Measurements from ENCODE around the gene PRKACA.
"Not testable (repeated sequence)": the region's sequence is repeated elsewhere in the genome, so short reads cannot be mapped to it uniquely, and the experiment has no call there.

The PRKACA gene

DNA sequence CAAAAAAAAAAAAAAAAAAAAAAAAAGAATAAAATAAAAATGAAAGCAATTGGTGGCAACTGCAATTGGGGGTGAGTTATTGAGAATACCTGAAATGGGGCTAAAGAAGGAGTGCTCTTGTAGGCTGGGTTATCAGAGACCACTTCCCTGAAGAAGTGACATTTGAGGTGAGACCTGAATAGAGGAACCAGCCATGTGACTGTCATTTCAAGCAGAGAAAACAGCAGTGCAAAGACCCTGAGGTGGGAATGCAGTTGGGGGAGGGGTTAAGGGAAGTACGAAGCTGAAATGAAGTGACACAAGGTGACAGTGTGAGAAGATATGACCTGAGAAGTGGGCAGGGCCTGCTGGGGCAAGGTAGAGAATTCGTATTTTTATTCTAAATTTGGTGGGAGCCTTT lies 51.4 kb downstream of the PRKACA start:
- no peak for DNase-seq

DNA sequence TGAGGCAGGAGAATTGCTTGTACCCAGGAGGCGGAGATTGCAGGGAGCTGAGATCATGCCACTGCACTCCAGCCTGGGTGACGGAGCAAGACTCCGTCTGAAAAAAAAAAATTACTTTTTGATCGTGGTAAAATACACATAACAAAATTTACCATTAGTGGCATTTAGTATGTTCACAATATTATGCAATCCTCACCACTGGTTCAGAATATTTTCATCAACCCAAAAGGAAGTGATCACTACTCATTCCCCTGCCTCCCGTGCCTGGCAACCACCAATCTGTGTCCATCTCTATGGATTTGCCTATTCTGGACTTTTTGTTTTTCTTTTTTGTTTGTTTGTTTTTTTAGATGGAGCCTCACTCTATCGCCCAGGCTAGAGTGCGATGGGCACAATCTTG lies 54.5 kb downstream of the PRKACA start:
- DNase-seq, result no peak

DNA sequence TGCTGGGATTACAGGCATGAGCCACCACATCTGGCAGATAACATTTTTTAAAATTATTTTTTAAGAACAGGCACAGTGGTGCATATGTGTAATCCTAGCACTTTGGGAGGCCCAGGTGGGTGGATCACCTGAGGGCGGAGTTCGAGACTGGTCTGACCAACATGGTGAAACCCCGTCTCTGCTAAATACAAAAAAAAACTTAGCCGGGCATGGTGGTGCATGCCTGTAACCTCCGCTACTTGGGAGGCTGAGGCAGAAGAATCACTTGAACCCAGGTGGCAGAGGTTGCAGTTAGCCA lies 55.1 kb downstream of the PRKACA start:
- no peak for DNase-seq

DNA sequence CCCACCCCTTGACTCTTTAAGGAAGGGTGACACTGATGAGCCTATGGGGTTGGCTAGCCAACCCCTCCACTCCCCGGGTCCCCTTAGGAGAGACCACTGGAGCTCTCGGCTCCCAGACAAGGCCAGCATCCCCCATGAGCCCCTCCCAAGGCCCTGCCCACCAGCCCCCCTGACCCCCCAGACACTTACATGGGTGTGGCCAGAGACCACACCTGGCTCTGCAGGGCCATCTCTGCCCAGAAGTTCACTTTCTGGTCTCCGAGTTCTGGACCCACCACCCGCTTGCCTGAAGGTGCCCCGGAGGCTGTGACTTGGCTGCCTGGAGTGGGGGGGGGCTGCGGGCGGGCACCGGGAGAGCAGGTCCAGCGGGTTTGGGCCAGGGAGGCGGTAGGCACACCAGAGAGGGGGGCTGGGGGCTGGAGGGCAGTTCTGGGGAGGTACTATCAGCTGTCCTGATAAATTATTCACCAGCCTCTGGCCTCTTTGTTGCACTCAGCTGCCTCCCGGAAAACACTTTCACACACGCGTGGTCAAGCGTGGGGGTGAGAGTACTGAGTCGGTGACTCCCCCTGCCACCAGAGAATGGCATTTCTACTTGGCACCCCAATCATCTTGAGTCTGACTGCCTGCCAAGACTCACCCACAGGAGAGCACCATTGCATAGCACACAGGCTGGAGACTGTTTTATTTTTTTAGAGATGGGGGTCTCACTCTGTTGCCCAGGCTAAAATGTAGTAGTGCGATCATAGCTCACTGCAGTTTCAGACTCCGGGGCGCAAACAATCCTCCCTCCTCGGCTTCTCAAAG lies 55.6 kb downstream of the PRKACA start, which contains the start of gene PALM3:
PALM3 (minus strand) TSS at position 326 of the 807 bp plus-strand sequence; CDS start at position 230, 96 bp downstream.
- no peak for DNase-seq

DNA sequence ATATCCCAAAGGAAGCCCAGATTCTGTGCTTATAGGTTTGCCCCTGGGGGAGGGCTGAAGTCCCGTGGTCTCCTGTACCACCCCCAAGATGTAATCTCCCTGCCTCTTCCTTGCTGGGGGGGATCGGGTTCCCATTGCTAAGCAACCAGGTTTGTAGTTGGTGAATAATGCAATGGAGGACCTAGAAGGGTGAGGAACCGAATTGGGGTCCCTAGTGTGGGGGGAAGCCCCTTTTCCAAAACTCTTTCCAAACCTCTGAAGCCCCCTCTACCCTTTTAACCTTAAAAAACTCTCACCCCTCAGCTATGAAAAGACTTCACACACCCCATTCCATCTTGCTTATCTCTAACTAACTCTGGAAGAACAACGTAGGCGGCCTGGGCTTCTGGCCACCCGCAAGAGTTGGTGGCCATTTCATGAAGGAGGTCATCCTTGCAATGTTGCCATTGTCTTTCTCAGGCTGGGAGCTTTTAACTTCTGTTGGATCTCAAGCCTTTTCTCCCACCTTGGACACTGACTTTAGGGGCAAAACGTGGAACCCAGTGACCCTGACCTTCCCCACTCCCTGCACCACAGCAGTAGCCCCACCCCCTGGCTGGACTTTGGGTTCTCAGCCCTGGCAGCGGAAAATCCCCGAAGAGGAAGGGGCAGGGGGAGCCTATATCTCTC lies 56.3 kb downstream of the PRKACA start:
- DNase-seq, result no peak

DNA sequence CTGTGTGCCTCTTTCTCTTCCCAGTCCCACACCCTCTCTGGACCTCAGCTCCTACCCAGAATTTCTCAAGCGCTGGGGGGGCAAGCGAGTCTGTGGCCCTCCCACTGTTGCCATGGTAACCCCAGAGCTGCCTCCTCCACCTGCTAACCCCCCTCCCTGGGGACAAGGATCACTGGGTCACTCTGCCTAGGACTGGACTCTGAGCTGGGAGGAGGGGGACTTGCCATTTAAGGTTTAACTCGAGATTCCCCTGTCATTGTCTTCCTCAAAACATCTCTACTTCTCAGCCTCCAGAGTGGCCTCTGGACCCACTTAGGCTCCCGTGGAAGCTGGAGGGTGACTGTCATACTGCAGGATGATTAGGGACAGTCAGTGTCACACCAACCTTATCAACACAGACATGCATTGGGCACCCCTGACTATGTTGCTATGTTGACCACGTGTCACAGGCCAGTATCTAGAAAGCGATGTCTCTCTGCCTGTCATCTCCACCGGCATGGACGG lies 57.9 kb downstream of the PRKACA start:
- no peak for DNase-seq

DNA sequence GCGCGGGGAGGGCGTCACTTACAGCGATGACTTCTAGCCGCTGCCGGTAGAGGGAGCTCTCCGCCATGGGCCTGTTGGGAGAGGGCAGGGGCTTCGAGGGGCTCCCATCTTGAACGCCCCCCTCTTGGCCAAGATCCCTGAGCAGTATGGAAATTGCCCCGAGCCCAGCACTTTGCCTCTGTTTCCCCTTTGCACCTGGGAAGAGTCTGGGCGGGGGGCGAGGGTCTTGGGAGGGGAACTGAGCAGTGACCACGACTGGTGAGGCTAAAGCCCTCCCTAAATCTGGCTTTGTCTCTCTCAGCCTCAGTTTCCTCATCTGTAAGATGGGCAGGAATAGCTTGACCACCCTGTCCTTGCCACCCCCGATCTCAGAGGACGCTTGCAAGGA lies 58.5 kb downstream of the PRKACA start:
- peak; percentile 43 to 50 for DNase-seq

DNA sequence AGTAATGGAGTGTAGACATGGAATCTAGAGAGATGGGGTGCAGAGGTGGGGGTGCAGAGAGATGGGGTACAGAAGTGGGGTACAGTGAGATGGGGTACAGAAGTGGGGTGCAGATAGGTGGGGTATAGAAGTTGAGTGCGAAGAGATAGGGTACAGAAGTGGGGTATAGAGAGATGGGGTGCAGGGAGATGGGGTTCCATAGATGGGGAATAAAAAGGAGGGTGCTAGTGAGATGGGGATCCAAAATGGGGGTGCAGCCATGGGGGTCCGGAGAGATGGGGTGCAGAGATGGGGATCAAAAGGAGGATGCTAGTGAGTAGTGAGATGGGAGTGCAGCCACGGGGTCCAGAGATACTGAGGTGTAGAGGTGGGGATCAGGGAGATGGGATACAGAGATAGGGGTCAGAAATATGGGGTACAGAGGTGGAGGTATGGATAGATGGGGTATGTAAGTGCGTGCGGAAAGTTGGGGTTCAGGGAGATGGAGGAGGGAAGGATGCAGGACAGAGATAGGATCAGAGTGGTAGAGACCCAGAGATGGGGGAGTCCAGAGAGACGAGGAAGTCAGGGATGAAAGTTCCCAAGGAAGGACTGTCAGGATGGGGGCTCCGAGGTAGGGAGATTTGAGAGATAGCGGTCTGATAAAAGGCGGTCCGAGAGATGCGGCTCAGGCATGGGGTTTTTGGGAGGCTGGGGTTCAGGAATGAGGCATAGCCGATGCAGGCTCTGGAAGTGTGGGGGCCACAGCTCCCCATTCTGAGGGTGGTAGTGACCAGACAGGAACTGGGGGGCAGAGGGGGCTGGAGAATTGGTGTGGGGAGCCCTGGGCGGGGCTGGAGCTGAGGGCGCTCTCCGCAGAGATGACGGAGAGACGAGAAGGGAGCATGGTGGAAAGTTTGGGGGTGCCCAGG lies 59.1 kb downstream of the PRKACA start:
- DNase-seq, result no peak

DNA sequence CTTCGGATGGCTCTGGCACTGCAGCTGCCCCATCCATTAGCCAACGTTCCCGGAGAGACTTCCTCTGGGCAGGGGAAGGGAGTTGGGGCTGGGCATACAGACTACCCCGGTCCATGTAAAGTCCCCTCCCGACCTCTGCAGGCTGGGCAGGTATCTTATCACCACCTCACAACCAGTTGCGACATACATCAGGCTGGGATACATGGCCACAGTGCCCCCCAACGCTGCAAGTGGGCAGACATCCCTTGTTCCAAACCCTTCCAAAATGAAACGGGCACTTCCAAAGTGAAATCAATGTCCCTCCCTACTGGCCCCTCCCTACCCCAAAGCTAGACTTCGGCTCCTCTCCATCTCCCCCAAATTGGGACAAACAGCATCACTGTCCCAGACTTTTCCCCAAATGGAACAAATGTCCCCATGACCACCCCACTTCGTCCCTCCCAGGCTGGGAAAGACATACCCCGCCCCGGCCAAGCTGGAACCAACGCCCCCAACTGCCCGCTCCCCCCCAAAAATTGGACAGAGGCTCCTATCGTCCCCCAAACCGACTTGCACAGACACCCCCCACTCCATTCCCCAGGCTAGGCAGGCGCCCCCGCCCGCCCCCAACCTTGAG lies 60.7 kb downstream of the PRKACA start:
- DNase-seq, result no peak

DNA sequence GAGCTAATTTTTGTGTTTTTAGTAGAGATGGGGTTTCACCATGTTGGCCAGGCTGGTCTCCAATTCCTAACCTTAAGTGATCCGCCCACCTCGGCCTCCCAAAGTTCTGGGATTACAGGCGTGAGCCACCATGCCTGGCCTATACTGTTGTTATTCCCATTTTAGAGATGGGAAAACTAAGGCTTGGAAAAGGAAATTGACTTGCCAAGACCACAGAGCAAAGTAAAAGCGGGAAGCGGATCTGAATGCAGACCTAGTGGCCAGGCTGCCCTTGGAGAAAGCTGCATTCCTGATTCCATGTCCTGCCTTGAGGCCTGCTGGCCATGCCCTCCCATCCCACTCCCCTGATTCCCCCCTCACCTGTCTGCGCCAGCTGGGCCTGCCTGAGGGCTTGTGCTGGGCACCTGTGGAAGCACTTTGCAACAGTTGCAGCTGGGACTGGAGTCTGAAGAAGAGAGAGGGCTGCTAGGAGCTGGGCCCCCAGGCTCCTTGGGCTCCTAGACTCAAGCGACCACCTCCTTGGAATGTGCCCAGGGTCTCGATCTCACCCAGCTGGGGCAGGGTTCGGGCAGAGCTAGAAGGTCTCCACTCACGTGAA lies 61.4 kb downstream of the PRKACA start:
- DNase-seq, result no peak

DNA sequence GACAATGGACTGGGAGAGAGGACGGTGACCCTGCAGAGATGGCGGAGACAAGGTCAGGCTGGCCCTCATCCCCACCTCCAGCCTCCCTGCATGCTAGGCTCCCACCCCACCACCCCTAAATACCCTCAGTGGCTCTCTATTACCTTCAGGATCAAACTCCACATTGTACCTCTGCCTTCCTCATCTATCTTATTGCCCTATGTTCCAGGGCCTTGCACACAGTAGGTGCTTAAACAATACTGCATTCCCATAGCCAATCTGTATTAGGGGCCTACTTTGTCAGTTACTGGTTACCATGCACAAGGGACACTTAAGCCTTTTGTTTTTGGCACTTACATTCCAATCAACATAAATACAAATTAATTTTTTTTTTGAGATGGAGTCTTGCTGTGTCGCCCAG lies 62.2 kb downstream of the PRKACA start:
- no peak for DNase-seq

DNA sequence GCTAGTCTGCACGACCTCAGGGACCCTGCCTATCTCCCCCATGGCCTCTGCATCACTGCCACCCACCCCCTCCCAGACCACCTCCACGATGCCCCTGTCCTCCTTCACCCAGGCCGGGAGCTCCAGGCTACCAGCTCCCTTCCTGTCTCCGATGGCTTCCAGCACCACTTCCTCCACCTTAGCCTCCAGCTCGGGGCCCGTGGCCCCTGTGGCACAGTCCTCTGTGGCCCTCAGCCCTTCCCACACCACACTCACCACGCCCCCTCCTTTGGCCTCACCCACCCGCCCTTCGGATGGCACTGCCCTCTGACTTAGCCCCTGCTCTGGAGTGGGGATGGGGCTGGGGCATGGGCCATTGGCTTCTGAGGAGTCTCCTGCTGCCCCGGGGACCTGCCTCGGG lies 62.8 kb downstream of the PRKACA start:
- no peak for DNase-seq

DNA sequence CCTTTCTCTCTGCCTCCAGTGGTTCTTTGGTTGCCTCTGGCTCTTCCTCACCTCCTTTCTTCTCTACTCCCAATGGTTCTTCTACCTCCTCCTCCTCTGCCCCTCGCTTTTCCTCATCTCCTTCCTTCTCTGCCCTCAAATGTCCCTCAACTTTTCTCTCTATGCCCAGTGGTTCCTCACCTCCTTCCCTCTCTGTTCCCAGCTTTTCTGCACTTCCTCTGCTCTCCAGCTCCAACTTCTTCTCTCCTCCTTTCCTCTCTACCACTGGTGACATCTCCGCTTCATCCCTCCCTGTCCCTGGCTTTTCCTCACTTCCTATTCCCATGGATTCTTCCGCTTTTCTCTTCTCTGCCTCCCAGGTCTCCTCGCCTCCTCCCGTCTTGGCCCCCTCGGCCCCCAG lies 63.5 kb downstream of the PRKACA start:
- DNase-seq, result no peak

DNA sequence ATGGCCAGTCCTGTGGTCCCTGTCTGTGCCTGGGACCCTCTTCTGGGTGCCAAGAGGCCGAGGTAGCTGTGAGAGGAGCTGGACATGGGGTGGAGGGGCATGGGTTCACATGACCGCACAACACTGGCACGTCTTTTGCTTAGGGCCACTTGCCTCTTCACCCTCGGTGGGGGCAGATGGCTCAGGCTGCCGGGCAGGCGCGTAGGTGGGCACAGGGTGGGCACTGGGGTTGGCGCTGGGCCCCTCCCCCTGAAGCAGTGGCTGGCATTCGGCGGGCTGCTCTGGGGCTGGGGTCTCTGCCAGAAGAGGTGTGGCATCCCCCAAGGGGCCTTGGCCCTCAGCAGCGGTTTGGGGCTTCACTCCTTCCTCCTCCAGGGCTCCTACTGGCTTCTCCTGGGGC lies 64.1 kb downstream of the PRKACA start:
- no peak for DNase-seq

DNA sequence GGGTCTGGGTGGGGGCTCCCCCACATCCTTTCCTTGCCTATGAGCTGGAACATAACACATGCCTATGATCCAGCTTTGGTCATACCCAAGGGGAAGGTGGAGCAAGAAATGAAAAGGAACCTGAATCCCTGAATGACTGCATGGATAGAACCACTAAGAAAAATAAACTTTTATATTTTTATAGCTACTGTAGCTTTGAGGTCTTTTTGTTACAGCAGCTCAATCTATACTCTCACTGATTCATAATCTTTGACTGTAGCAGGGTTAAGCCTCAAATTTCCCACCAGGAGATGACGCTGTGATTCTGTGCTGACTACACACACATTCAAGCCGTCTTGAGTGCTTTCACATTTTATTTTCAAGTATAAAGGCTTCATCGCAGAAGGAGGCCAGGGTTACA lies 64.5 kb downstream of the PRKACA start:
- DNase-seq, result no peak

DNA sequence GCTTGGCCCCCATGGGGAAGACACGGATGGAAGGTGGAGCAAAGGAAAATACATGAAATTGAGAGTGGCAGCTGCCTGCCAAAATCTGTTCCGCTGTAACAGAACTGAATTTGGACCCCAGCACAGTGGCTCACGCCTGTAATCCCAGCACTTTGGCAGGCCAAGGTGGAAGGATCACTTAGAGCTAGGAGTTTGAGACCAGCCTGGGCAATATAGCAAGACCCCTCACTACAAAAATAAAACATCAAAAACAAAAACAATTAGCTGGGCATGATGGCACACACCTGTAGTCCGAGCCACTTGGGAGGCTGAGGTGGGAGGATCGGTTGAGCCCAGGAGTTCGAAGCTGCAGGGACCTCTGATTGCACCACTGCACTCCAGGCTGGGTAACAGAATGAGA lies 65.1 kb downstream of the PRKACA start:
- no peak for DNase-seq

DNA sequence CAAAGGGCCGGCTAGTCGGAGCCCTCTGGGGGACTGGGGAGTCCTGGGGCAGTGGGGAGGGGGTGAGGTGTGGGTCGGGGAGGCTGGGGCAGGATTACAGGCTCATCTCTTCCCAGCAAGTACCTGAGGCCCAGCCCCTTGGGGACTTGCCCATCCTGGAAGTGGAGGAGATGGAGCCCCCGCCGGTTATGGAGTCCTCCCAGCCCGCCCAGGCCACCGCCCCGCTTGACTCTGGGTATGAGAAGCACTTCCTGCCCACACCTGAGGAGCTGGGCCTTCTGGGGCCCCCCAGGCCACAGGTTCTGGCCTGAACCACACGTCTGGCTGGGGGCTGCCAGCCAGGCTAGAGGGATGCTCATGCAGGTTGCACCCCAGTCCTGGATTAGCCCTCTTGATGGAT lies 65.6 kb downstream of the PRKACA start:
- no peak for DNase-seq

DNA sequence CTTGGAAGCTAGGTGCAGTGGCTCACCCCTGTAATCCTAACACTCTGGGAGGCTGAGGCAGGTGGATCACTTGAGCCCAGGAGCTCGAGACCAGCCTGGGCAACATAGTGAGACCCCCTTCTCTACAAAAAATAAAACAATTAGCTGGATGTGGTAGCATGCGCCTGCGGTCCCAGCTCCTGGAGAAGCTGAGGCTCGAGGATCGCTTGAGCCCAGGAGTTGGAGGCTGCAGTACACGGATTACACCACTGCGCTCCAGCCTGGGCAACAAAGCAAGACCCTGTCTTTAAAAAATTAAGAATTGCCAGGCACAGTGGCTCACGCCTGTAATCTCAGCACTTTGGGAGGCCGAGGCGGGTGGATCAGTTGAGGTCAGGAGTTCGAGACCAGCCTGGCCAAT lies 66.6 kb downstream of the PRKACA start:
- DNase-seq, result not testable (repeated sequence)

DNA sequence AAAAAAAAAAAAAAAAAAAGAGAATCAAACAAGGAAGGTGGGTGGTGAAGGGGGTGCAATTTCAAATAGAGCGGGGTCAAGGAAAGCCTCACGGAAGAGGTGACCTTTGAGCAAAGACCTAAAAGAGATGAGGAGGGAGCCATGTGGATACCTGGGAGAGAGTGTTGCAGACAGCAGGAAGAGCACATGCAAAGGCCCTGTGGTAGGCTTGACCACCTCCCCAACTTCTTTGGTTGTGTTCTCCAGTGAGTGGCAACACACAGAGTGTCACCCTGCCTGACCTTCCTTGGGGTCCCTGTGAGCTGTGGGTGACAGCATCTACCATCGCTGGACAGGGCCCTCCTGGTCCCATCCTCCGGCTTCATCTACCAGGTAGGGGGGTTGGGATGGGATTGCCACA lies 67.0 kb downstream of the PRKACA start:
- no peak for DNase-seq

DNA sequence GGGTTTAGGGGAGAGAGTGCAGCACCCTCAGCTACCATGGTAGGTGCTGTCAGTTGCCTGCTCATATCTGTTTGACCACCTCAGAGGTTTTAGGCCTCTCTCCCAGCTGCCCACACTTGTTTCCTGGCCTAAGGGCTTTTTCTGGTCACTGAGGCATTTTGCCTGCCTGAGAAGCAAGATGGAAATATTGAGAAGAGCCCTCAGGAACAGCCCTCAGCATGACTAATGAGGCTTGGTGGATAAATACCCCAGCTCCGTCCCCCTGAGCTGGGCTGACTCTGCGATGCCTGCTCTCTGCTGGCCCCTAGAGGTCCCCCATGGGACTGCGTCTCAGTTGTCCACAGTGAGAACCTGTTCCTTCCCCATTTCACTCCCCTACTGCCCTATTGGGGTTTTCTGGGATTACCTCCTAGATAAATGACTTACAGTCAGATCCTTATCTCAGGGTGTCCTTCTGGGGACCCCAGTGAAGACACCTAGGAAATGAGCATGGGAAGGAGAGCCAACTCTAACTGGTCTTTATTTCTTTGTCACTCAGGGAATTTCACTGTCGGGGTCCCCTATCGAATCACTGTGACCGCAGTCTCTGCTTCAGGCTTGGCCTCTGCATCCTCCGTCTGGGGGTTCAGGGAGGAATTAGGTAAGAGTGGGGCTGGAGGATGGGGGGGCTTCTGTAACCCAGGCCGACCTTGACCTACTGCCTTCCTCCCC lies 69.0 kb downstream of the PRKACA start:
- peak; percentile 77 to 80 for DNase-seq

DNA sequence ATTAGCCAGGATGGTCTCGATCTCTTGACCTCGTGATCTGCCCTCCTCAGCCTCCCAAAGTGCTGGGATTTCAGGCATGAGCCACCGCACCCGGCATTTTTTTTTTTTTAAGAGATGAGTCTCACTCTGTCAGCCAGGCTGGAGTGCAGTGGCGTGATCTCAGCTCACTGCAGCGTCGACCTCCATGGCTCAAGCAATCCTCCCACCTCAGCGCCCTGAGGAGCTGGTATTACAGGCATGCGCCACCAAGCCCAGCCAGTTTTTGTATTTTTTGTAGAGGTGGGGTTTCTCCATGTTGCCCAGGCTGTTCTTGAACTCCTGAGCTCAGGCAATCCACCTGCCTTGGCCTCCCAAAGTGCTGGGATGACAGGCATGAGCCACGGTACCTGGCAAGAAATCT lies 69.7 kb downstream of the PRKACA start:
- not testable (repeated sequence) for DNase-seq
